CD4-positive, alpha-beta T cell (primary cell): ENCODE results near the gene ENTPD6. TPM values are rescaled to one million over a fixed set of nuclear protein-coding genes. Genes with fewer than 3 reads are reported as not detected.

Experiments used
- ATAC-seq: fragments of 200-7000 bp; cut with Tn5 transposase; one replicate; pipeline ENCODE4 v1.10.0; 2022; ENCODE audit warnings: mild to moderate bottlenecking; ENCODE audit not compliant: poor library complexity
- CTCF ChIA-PET: fragments of 350-600 bp; sonication (Branson Sonifier 250); formaldehyde crosslinking; loops from one replicate; lab custom pipeline; 2021; ENCODE audit warnings: antibody characterized with exemption, inconsistent platforms; lab: Charles Lee
- POLR2A ChIA-PET: fragments of 350-600 bp; sonication (Branson Sonifier 250); formaldehyde crosslinking; loops from one replicate; lab custom pipeline; 2021; ENCODE audit warnings: antibody characterized with exemption, inconsistent platforms; lab: Charles Lee
- DNase-seq, 14 experiments: peaks; one replicate each; pipeline ENCODE4 v3.0.0-alpha.2; 2013 to 2020; ENCODE audit warnings: mixed read lengths in 2 of 14
- H3K27ac ChIP-seq, 2 donors: one replicate each; pipeline versions ENCODE4 v1.5.1 to v1.7.0; 2013; ENCODE audit warnings: low read length in 2 of 2, low read depth in 1 of 2, mild to moderate bottlenecking in 1 of 2
- H3K27me3 ChIP-seq, 2 experiments: 1 replicate in 1 of 2; 2 replicates in 1 of 2; pipeline versions ENCODE4 v1.6.1 to v1.7.0; 2013; ENCODE audit warnings: low read length in 2 of 2, control low read depth in 1 of 2, mild to moderate bottlenecking in 1 of 2, moderate library complexity in 1 of 2; ENCODE audit not compliant: insufficient read depth in 2 of 2, control insufficient read depth in 1 of 2
- H3K36me3 ChIP-seq: one replicate; pipeline ENCODE4 v1.6.1; 2013; ENCODE audit warnings: low read length, control low read depth; ENCODE audit not compliant: insufficient read depth
- H3K4me1 ChIP-seq: one replicate; pipeline ENCODE4 v1.6.1; 2013; ENCODE audit warnings: low read length, control low read depth; ENCODE audit not compliant: insufficient read depth
- H3K4me3 ChIP-seq: one replicate; pipeline ENCODE4 v1.5.1; 2013; ENCODE audit warnings: mild to moderate bottlenecking, low read length, moderate library complexity
- H3K9me3 ChIP-seq, 2 experiments: 1 replicate in 1 of 2; 2 replicates in 1 of 2; pipeline versions ENCODE4 v1.6.1 to v1.7.0; 2013; ENCODE audit warnings: low read length in 2 of 2, mild to moderate bottlenecking in 2 of 2, control low read depth in 1 of 2, moderate library complexity in 1 of 2; ENCODE audit not compliant: control insufficient read depth in 1 of 2, insufficient read depth in 1 of 2
- H3K27ac Mint-ChIP-seq: one replicate; pipeline ENCODE4 v1.8.0; 2020; ENCODE audit warnings: mixed read lengths
- H3K27me3 Mint-ChIP-seq: one replicate; pipeline ENCODE4 v1.8.0; 2021; ENCODE audit warnings: mixed read lengths
- H3K36me3 Mint-ChIP-seq: one replicate; pipeline ENCODE4 v1.8.0; 2021; ENCODE audit warnings: low read depth, mixed read lengths
- H3K4me1 Mint-ChIP-seq: one replicate; pipeline ENCODE4 v1.8.0; 2021; ENCODE audit warnings: low read depth, mixed read lengths
- H3K4me3 Mint-ChIP-seq: one replicate; pipeline ENCODE4 v1.8.0; 2020; ENCODE audit warnings: mild to moderate bottlenecking, mixed read lengths
- H3K9me3 Mint-ChIP-seq: one replicate; pipeline ENCODE4 v1.8.0; 2020; ENCODE audit warnings: mixed read lengths
- CTCF ChIP-seq: fragments of 200-600 bp; IDR thresholded peaks from one replicate; pipeline ENCODE4 v1.8.0; 2022; ENCODE audit warnings: antibody characterized with exemption, mild to moderate bottlenecking
- intact Hi-C, 2 experiments: fragments of 100-400 bp; cut with DNase I in 1 of 2; cut with micrococcal nuclease in 1 of 2; formaldehyde crosslinking; loops; one replicate each; pipeline versions ENCODE4 v1.15.1 to v1.9.0; 2023 to 2025; cut with DNase I, micrococcal nuclease
- total RNA-seq, 174 experiments: library from RNA in 2 of 174; stranded (reverse) in 2 of 174; gene quantifications; one replicate each; pipeline ENCODE4 v1.2.3 and lab custom pipeline; 2021 to 2026

Gene ENTPD6
- total RNA-seq, 2 experiments from 2014 or later = 78.5 to 85.1 TPM

GRCh38 chr20:25250508-25250907, 55.0 kb downstream of the ENTPD6 start:
- no peak for DNase-seq
- ATAC-seq = no peak
- Mint-ChIP-seq H3K27ac (peak overlapping the region; percentile 51), H3K9me3 (no peaks in the 10 kb centered on the region), H3K36me3 (peaks cover 32% of the 10 kb centered on the region), H3K27me3 (no peaks in the 10 kb centered on the region), H3K4me3 (peak overlapping the region; percentile 94), H3K4me1 (peaks cover 63% of the 10 kb centered on the region)
- no peak overlapping the region for H3K4me3 ChIP-seq
- no peaks in the 10 kb centered on the region for H3K9me3 ChIP-seq
- ChIA-PET POLR2A (interaction anchor here (1.2 to 2.1 kb wide), 2 partner anchors 10 to 257 kb away, joined by 3 to 14 read pairs; partner anchors contain the start of gene APMAP), CTCF (interaction anchor here (1.8 kb wide), 1 partner anchor 9 kb away, joined by 5 read pairs; no protein-coding TSS in a partner anchor)
- no peaks in the 10 kb centered on the region for H3K27me3 ChIP-seq
- no peaks in the 10 kb centered on the region for H3K36me3 ChIP-seq
- intact Hi-C loops = loop anchor here in 1 of 2 experiments (5.0 kb wide), 1 partner anchor 163 kb away; no protein-coding TSS in a partner anchor
- H3K27ac ChIP-seq = no peak overlapping the region
- H3K4me1 ChIP-seq = peaks cover 29% of the 10 kb centered on the region
- TF ChIP-seq CTCF = no peak

- H3K36me3 Mint-ChIP-seq = peaks cover 32% of the 10 kb centered on the region
- intact Hi-C loops = loop anchor here in 1 of 2 experiments (5.0 kb wide), 1 partner anchor 164 kb away; no protein-coding TSS in a partner anchor
- Histone ChIP-seq H3K9me3 (no peaks in the 10 kb centered on the region), H3K36me3 (no peaks in the 10 kb centered on the region), H3K27me3 (no peaks in the 10 kb centered on the region), H3K27ac (no peak overlapping the region), H3K4me1 (peaks cover 29% of the 10 kb centered on the region), H3K4me3 (no peak overlapping the region)
- H3K9me3 Mint-ChIP-seq = no peaks in the 10 kb centered on the region
- POLR2A ChIA-PET = interaction anchor here (1.2 to 2.1 kb wide), 2 partner anchors 10 to 258 kb away, joined by 3 to 14 read pairs; partner anchors contain the start of gene APMAP
- no peak for TF ChIP-seq CTCF
- CTCF ChIA-PET = interaction anchor here (0.6 to 1.8 kb wide), 2 partner anchors 9 to 15 kb away, joined by 4 to 5 read pairs; no protein-coding TSS in a partner anchor
- H3K4me1 Mint-ChIP-seq = peaks cover 66% of the 10 kb centered on the region
- ATAC-seq = no peak
- no peaks in the 10 kb centered on the region for H3K27me3 Mint-ChIP-seq
- DNase-seq = no peak
- peak overlapping the region; percentile 51 for H3K27ac Mint-ChIP-seq
- H3K4me3 Mint-ChIP-seq = peak overlapping the region; percentile 12
Measured at GRCh38 chr20:25251019-25251418, 55.5 kb downstream of the ENTPD6 start.

GRCh38 chr20:25251558-25251957, 56.0 kb downstream of the ENTPD6 start:
- CTCF ChIA-PET = interaction anchor here (0.6 kb wide), 1 partner anchor 14 kb away, joined by 4 read pairs; no protein-coding TSS in a partner anchor

More at GRCh38 chr20:25251558-25251957, 56.0 kb downstream of the ENTPD6 start:
- DNase-seq = no peak
- Mint-ChIP-seq H3K4me3 (peak overlapping the region; percentile 28), H3K36me3 (peaks cover 28% of the 10 kb centered on the region), H3K27ac (peak overlapping the region; percentile 37), H3K4me1 (peaks cover 67% of the 10 kb centered on the region), H3K9me3 (no peaks in the 10 kb centered on the region), H3K27me3 (no peaks in the 10 kb centered on the region)
- POLR2A ChIA-PET = interaction anchor here (1.2 to 2.1 kb wide), 2 partner anchors 9 to 258 kb away, joined by 3 to 14 read pairs; partner anchors contain the start of gene APMAP
- ATAC-seq = no peak
- Histone ChIP-seq H3K27me3 (no peaks in the 10 kb centered on the region), H3K9me3 (no peaks in the 10 kb centered on the region), H3K4me3 (no peak overlapping the region), H3K4me1 (peaks cover 29% of the 10 kb centered on the region), H3K36me3 (no peaks in the 10 kb centered on the region), H3K27ac (no peak overlapping the region)
- no peak for TF ChIP-seq CTCF
- intact Hi-C loops = loop anchor here in 1 of 2 experiments (5.0 kb wide), 1 partner anchor 164 kb away; no protein-coding TSS in a partner anchor
